ENCODE results near the gene TACR1.

DNA sequence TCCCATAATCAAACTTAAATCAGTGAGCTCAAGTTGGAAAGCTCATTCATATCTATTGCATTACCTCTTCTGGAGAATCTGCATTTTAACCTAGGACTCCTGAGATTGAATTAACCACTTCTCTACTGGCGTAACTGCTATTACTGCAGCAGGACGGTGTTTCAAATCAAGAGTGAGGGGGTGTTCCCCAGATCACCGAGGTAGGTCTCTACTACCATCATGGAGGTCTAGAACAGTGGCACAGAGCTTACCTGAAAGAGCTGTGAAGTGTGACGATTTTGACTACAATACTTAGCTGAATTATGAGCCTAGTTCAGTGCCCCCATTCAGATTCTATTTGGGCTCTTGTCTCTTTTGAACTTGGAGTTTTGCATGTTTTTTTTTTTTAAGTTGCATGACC is 121.4 kb downstream of the TACR1 start:
- TF ChIP-seq, protein P1, sequence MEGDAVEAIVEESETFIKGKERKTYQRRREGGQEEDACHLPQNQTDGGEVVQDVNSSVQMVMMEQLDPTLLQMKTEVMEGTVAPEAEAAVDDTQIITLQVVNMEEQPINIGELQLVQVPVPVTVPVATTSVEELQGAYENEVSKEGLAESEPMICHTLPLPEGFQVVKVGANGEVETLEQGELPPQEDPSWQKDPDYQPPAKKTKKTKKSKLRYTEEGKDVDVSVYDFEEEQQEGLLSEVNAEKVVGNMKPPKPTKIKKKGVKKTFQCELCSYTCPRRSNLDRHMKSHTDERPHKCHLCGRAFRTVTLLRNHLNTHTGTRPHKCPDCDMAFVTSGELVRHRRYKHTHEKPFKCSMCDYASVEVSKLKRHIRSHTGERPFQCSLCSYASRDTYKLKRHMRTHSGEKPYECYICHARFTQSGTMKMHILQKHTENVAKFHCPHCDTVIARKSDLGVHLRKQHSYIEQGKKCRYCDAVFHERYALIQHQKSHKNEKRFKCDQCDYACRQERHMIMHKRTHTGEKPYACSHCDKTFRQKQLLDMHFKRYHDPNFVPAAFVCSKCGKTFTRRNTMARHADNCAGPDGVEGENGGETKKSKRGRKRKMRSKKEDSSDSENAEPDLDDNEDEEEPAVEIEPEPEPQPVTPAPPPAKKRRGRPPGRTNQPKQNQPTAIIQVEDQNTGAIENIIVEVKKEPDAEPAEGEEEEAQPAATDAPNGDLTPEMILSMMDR (IDR thresholded peaks at IDR 0.05): no peak
- TF ChIP-seq ZFX (IDR thresholded peaks at IDR 0.05; ENCODE audit: borderline replicate concordance): no peak
